H1 (cell line): Measurements from ENCODE around the gene SBF2. TPM values are rescaled to one million over a fixed set of nuclear protein-coding genes. Genes with fewer than 3 reads are reported as not detected.

Experiments used
- ATF2 ChIP-seq: IDR thresholded peaks from 2 replicates; pipeline ENCODE4 v1.6.1; 2012; ENCODE audit warnings: low read length, inconsistent platforms
- BACH1 ChIP-seq: IDR thresholded peaks from 2 replicates; pipeline ENCODE4 v1.6.1; 2012; ENCODE audit warnings: low read length, improper control_type of control experiment
- FOSL1 ChIP-seq: IDR thresholded peaks from 2 replicates; pipeline ENCODE4 v1.6.1; 2011; ENCODE audit warnings: mild to moderate bottlenecking, low read depth, low read length, moderate library complexity; ENCODE audit not compliant: insufficient read depth
- polyA plus RNA-seq, 7 experiments: library from polyadenylated mRNA; depleted of rRNA in 3 of 7; stranded (reverse) in 5 of 7; unstranded in 2 of 7; fragments of >200 nt in 5 of 7; fragments of 200-250 nt in 2 of 7; gene quantifications; 1 replicate in 5 of 7; 2 replicates in 1 of 7; 4 replicates in 1 of 7; pipeline versions ENCODE4 v1.2.1 to v1.2.3, GENCODE V29; 2011 to 2013; ENCODE audit warnings: missing spikeins in 2 of 7, mixed read lengths in 2 of 7
- total RNA-seq: library from RNA; stranded (reverse); fragmentation: NEBNext Ultra II Directional; extraction: Animal tissue kit (Norgen Biotek cat#: 25700); gene quantifications from 2 replicates; pipeline ENCODE4 v1.2.1, GENCODE V29; 2021

The SBF2 gene
- total and polyA plus RNA-seq, 2 of the 8 experiments (the other 6 are each of a cell fraction or from before 2014, with no cell fraction given) = 36.7 to 50.5 TPM

GRCh38 chr11:10317776-10318526 is 23.9 kb upstream of the SBF2 start (continued):
- TF ChIP-seq ATF2 (no peak), BACH1 (no peak), FOSL1 (no peak)
